Colonic mucosa (tissue), 4 donors: ENCODE results near the gene EIF2S2. TPM values are rescaled to one million over a fixed set of nuclear protein-coding genes. Genes with fewer than 3 reads are reported as not detected.

Experiments used
- DNase-seq: peaks from one replicate; pipeline ENCODE4 v3.0.0-alpha.2; 2020
- H3K27ac ChIP-seq: fragments of 200-600 bp; one replicate; pipeline ENCODE4 v1.8.0; 2021
- H3K27me3 ChIP-seq: fragments of 200-600 bp; one replicate; pipeline ENCODE4 v1.8.0; 2021
- H3K36me3 ChIP-seq: fragments of 200-600 bp; one replicate; pipeline ENCODE4 v1.8.0; 2021
- H3K4me1 ChIP-seq: fragments of 200-600 bp; one replicate; pipeline ENCODE4 v1.8.0; 2021; ENCODE audit warnings: mild to moderate bottlenecking
- H3K4me3 ChIP-seq: fragments of 200-600 bp; one replicate; pipeline ENCODE4 v1.8.0; 2021
- H3K9ac ChIP-seq, 2 donors: one replicate each; pipeline ENCODE4 v1.7.0; 2013; ENCODE audit warnings: control low read depth in 2 of 2, low read depth in 2 of 2, low read length in 2 of 2
- H3K9me3 ChIP-seq: fragments of 200-600 bp; one replicate; pipeline ENCODE4 v1.8.0; 2021
- intact Hi-C: fragments of 100-400 bp; cut with DNase I; formaldehyde crosslinking; loops from one replicate; pipeline ENCODE4 v1.14.1; 2022
- total RNA-seq, 2 donors: library from RNA; stranded (reverse); fragmentation: NEBNext Ultra II Directional in 1 of 2; extraction: Animal tissue kit (Norgen Biotek cat#: 25700) in 1 of 2; gene quantifications; one replicate each; pipeline ENCODE4 v1.2.1, GENCODE V29; 2021
- TF ChIP-seq, protein P1 (sequence below): fragments of 200-600 bp; IDR thresholded peaks from one replicate; pipeline ENCODE4 v1.8.0; 2022; ENCODE audit warnings: antibody characterized with exemption, mild to moderate bottlenecking
- donor health status: healthy.
- donor health status: DM: no; HTN: no; CAD: no.
- donor health status: DM: no; HTN: no; CAD: no.

Gene EIF2S2
- total RNA-seq, 2 donors from 2014 or later = 53.1 to 71.6 TPM

DNA sequence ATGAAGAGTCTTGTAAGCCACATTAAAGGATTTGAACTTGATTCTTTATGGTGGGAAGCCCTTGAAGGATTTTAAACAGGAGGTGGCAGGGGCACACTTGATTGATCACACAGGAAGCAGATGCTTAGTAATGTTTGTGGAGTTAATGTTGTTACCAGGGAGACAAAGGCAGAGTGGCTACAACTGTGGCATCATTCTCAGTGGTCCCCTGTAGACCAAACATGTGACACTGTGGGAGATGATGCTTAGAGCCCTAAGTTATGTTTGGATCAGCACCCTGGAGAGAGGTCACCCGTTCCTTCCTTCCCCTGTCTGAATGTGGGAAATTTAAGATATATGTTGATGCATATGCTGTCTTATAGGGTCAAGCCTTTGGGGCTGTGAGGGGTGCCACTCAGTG, 53.2 kb downstream of the EIF2S2 start:
- TF ChIP-seq, protein P1, sequence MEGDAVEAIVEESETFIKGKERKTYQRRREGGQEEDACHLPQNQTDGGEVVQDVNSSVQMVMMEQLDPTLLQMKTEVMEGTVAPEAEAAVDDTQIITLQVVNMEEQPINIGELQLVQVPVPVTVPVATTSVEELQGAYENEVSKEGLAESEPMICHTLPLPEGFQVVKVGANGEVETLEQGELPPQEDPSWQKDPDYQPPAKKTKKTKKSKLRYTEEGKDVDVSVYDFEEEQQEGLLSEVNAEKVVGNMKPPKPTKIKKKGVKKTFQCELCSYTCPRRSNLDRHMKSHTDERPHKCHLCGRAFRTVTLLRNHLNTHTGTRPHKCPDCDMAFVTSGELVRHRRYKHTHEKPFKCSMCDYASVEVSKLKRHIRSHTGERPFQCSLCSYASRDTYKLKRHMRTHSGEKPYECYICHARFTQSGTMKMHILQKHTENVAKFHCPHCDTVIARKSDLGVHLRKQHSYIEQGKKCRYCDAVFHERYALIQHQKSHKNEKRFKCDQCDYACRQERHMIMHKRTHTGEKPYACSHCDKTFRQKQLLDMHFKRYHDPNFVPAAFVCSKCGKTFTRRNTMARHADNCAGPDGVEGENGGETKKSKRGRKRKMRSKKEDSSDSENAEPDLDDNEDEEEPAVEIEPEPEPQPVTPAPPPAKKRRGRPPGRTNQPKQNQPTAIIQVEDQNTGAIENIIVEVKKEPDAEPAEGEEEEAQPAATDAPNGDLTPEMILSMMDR = no peak

DNA sequence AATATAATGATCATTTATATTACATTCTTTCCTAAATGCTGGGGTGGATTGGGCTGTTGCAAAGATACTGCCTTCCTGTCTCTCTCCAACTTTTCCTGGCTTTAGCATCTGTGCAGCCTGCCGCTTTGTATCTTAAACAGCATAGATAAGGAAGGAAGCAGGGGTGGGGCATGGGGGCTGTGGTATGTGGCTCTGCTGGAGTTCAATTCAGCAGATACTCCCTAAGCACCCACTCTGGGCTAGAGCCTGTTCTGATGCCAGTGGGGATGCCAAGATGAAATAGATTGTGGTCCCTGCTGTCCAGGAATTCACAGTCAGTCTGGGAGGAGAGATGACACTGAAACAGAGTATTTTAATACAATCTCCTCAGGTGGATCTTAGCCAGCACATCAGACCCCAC, 56.8 kb downstream of the EIF2S2 start:
- Histone ChIP-seq H3K9me3 (no peaks in the 10 kb centered on the region), H3K27me3 (no peaks in the 10 kb centered on the region), H3K9ac (no peak overlapping the region), H3K4me3 (no peak overlapping the region), H3K4me1 (no peaks in the 10 kb centered on the region), H3K27ac (no peak overlapping the region), H3K36me3 (no peaks in the 10 kb centered on the region)
- no peak for DNase-seq
- intact Hi-C loops = no loop called here
- TF ChIP-seq, protein P1 = no peak

More for the DNA sequence above, 53.2 kb downstream of the EIF2S2 start:
- no peak overlapping the region for H3K4me3 ChIP-seq
- H3K27me3 ChIP-seq = no peaks in the 10 kb centered on the region
- H3K27ac ChIP-seq = no peak overlapping the region
- intact Hi-C loops = no loop called here
- no peak for DNase-seq
- H3K9ac ChIP-seq = no peak overlapping the region
- H3K9me3 ChIP-seq = no peaks in the 10 kb centered on the region
- H3K4me1 ChIP-seq = no peaks in the 10 kb centered on the region
- no peaks in the 10 kb centered on the region for H3K36me3 ChIP-seq

DNA sequence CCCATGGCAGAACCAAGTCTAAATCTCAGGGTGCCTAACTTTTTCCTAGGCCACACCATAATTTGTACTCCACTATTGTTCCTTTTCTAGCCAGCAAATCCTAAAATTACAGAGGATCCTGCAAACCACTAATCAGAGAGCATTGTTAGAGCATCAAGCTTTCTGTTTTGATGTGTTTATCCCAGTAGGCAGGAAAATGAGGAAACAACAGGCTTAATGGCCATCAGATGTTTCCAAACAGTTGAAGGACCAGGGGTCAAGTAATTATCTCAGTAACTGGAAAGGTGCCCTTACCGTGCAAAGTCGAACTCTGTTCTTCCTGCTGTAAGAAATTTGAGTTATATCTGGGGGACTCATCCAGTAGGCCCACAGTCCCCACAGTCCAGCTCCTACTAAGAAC, 59.6 kb downstream of the EIF2S2 start:
- Histone ChIP-seq H3K27me3 (no peaks in the 10 kb centered on the region), H3K36me3 (no peaks in the 10 kb centered on the region), H3K4me3 (no peak overlapping the region), H3K4me1 (no peaks in the 10 kb centered on the region), H3K9ac (no peak overlapping the region), H3K9me3 (no peaks in the 10 kb centered on the region), H3K27ac (no peak overlapping the region)
- TF ChIP-seq, protein P1 = no peak
- DNase-seq = no peak
- intact Hi-C loops = no loop called here

DNA sequence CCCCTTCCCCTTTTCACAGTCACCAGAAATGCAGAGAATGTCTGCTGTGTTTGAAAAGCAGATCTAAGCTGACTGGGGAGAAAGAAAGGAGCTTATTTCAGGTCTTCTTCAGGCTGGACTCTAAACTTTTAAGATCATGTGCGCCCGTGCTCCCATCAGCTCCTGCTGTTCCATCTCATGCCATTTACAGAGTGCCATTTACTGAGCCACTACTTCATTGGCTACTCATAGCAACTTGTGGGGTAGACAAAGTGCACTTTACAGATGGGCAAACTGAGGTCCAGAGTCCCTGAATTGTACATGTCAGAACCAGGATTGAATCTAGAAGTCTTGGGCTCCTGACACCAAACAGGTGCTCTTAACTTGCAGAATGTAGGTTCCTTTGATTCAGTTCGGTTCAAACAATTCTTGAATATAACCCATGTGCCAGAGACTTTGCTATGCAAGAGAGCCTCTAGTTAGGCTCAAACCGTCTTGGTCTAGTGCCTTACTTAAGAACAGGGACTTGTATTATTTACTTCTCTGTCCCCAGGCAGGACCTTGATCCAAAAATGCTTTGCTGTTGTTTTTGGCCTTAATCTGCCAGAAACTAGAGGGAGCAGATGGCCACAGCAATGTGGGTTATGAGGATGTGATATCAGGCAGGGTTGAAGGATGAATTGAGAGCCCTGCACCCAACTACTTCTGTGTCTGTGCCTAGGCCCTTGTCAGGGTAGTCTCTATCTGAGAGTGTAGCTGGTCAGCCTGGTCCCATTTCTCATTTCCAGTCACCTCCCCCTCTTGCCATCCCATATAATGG, 61.9 kb downstream of the EIF2S2 start:
- intact Hi-C loops = no loop called here
- H3K9ac ChIP-seq = no peak overlapping the region

DNA sequence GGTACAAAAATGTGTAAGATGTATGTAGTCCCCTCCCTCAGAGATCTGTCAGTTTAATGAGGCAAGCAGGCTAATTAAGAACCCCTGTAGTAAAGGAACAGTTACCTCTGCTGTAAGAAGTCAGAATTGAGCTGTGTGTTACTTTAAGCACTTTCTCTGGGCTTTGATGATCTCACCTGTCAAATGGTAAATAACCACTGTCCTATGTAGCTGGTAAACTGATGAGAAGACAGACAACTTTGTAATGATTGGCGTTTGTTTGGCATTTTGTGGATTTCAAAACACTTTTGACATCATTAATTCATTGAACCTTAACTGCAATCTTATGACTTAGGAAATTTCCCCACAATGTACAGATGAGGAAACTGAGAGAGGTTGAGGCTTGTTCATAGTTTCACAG, 62.7 kb downstream of the EIF2S2 start:
- DNase-seq = no peak
- Histone ChIP-seq H3K4me1 (no peaks in the 10 kb centered on the region), H3K27ac (no peak overlapping the region), H3K9me3 (no peaks in the 10 kb centered on the region), H3K4me3 (no peak overlapping the region), H3K36me3 (no peaks in the 10 kb centered on the region), H3K9ac (no peak overlapping the region), H3K27me3 (no peaks in the 10 kb centered on the region)
- TF ChIP-seq, protein P1 = no peak
- intact Hi-C loops = no loop called here

More for the DNA sequence above, 61.9 kb downstream of the EIF2S2 start:
- Histone ChIP-seq H3K27me3 (no peaks in the 10 kb centered on the region), H3K4me3 (no peak overlapping the region), H3K27ac (no peak overlapping the region), H3K9me3 (no peaks in the 10 kb centered on the region), H3K36me3 (no peaks in the 10 kb centered on the region), H3K4me1 (no peaks in the 10 kb centered on the region)
- TF ChIP-seq, protein P1 = no peak
- no peak for DNase-seq
